Renal cortex interstitium (tissue), 11 donors: Measurements from ENCODE around the gene DNAJC5. TPM values are rescaled to one million over a fixed set of nuclear protein-coding genes. Genes with fewer than 3 reads are reported as not detected.

Experiments used
- DNase-seq, 11 donors: peaks; one replicate each; pipeline ENCODE4 v3.0.0-alpha.2; 2013; ENCODE audit warnings: low read depth in 9 of 11, low spot score in 4 of 11; ENCODE audit errors: extremely low read depth in 1 of 11
- polyA plus RNA-seq, 3 donors: library from polyadenylated mRNA; unstranded; fragments of 120-200 nt; gene quantifications; one replicate each; pipeline ENCODE4 v1.2.1, GENCODE V29; 2013; ENCODE audit not compliant: insufficient read length in 3 of 3

The DNAJC5 gene
- polyA plus RNA-seq, 3 donors, result 26.2 to 33.0 (median 31.4) TPM

GRCh38 chr20:63944078-63944941 is 49.4 kb downstream of the DNAJC5 start:
- DNase-seq, result no peak

DNA sequence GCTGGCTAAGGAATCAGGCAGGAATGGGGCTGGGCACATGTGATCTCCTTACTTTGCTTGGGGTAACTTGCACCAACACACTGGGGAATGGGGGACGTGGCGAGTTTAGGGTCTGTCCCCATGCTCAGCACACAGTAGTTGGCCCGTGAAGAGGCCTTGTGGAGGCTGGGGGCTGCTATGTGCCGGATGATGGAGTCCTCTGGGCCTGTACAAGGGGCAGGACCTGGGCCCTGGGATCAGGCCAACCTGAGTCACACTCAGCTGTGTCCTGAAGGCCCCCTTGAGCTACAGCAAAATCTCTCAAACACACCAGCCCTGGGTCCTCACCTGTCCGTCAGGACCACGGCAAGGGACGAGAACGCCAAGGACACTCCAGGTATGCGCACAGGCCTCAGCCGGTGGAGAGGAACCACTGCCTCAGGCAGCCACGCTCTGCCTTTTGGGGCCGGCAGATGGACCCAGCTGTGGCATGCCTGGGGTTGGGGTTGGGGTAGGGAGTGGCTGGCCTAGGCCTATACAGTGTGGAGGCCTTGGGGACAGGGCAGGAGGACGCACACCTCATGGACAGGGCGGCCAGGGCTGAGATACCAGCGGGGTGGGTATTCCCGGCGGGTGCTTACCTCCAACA is 50.2 kb downstream of the DNAJC5 start:
- no peak for DNase-seq

DNA sequence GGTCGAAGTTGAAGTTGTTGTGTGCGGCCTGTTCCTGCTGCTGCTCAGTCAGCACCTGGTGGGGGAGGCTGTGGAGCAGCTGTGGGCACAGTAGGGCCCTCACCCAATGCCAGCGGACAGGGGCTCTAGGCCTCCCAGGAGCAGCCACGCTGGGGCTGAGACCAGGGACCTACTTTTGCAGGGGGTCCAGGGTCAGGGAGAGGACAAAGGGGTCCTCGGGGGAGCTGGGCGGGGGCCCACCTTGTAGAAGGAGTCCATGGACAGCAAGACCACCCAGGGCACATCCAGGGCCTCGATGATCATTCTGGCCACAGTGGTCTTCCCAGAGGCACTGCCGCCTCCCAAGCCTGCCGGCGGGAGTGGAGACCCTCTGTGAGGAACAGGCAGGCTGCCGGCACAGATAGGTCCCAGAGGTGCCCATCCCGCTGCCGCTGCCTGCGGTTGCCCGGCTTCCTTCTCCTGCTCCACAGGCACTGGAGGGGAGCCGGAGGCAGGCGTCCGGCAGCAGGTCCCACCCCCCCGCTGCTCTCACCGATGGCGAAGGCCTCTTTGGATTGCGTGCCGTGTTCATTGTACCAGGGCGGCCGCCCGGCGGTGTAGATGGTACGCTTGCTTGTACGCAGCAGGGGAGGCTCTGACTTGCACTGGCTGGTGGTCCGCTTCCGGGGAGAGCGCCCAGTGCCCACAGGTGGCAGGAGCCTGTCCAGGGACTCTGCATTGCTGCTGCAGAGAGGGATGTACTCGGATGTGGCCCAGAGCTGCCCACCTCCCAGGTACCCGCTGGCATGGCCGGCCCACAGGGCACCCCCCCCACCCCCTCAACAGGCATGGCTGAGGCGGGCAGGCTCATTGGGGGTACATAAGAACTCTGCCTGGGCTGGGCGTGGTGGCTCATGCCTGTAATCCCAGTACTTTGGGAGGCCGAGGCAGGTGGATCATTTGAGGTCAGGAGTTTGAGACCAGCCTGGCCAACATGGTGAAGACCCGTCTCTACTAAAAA is 51.3 kb downstream of the DNAJC5 start:
- no peak for DNase-seq

GRCh38 chr20:63946986-63947637 is 52.2 kb downstream of the DNAJC5 start:
- no peak for DNase-seq

DNA sequence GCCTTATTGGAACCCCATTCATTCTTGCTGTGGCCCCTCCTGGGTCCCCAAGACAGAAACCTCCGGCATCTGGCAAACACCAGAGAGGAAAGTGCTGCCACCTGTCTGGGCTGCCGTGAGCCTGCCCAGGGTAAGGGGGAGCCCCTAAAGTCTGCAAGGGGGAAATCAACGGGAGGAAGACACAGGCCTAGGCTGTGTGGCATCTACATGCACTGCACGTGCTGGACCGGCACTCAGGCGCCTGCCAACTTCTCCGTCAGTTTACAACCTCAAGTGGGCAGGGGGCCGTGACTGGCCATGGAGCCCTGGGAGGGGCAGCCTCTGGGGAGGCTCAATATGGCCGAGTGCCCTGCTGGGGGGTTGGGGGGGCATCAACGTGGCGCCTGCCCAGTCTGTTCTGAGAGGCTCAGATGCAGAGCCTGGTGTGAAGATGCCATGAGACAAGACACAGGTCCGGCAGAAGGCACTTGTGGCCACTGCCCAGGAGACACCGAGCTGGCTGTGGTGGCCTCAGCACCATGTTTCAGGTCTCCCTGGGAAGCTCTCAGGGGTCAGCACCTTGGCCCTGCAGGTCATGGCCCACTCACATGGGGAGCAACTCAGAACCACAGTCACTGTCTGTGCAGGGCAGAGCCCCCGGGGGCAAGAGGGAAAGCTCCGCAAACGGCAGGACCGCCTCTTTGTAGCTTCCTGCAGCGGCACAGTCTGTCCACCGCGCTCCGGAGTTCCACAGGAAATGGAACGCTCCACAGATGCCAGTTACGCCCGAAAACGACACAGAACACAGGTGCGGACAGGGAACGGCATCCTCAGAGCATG is 52.9 kb downstream of the DNAJC5 start:
- DNase-seq, result no peak

DNA sequence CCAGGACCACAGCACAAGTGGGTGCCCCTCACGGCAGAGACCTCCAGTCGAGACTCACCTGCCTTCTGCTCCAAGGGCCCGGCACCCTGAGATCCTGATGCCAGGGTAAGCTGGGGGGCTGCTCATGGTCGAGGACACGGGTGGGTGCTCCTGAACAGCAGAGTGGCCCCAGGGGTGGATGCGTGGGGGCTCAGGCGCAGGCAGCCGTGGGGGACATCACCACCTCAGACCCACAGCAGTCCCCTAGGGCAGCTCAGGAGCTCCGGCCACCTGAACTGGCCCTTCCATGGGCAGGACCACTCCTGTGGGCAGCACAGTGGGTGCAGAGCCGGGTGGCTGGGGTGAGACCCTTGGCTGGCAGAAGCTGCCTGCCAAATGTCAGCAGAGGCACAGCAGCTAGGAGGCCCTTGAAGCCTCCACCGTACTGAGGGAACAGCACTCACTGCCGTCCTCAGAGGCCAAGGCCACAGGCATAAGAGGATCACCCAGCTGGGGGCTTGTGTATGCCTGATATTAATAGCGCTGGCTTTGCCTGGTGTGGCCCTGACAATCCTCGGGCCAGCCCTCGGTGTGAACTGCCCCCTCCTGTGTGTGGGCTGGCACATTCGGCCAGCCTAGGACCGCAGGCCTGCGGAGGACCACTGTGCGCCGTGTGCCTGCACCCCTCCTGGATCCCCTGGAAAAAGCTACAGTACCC is 55.9 kb downstream of the DNAJC5 start:
- no peak for DNase-seq

GRCh38 chr20:63951398-63952209 is 56.7 kb downstream of the DNAJC5 start:
- DNase-seq, result no peak

- no peak for DNase-seq
Observed at GRCh38 chr20:63952210-63952535, 57.2 kb downstream of the DNAJC5 start.

GRCh38 chr20:63952769-63953168 is 57.8 kb downstream of the DNAJC5 start:
- no peak for DNase-seq

GRCh38 chr20:63953764-63954429 is 59.0 kb downstream of the DNAJC5 start:
- no peak for DNase-seq

DNA sequence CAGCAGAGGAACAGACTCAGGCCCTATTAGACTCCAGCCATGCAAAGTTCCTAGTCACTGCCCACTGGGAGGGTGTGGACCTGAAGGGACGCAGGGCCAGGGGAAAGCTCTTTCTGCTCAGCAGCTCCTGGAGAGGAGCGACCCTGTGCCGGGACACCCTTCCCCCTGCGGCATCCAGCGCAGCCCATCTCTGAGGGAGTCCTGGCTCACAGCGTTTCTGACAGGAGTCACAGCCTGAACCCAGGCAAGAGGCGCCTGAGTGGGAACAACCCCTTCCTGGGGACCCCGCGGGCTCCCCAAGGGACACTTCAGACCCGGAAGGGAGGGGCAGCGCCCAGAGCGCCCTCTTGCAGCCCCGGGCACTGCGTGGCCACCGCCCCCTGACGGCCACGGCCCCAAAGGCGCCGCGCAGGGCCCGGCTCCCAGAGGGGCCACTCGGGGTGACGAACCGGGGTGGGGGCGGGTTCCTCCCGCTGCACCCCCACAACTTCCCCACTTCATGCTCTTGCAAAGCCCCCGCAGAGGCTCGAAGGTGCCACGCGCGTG is 60.4 kb downstream of the DNAJC5 start:
- no peak for DNase-seq

GRCh38 chr20:63955827-63956663 is 61.1 kb downstream of the DNAJC5 start, which contains the start of gene UCKL1:
TSS of gene UCKL1 (minus strand) at chr20:63956416. CDS start at chr20:63956372, 44 bp downstream.
- peak in 9 of 11 donors; percentile 73 to 91 (median 84) for DNase-seq

DNA sequence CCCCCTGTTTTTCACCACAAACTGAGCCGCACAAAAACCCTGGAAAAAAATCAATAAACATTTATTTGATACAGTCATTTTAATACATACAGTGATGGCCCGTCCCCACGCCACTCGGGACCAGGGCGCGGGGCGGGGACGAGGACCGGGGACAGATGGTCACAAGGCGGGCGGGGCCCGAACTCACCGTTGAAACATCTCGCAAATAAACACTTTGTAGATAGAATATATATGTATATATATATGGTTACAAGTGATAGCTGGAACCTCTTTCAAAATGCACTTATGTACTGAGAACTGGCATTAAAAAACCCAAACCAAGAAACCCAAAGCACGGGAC is 61.7 kb downstream of the DNAJC5 start:
- no peak for DNase-seq

DNA sequence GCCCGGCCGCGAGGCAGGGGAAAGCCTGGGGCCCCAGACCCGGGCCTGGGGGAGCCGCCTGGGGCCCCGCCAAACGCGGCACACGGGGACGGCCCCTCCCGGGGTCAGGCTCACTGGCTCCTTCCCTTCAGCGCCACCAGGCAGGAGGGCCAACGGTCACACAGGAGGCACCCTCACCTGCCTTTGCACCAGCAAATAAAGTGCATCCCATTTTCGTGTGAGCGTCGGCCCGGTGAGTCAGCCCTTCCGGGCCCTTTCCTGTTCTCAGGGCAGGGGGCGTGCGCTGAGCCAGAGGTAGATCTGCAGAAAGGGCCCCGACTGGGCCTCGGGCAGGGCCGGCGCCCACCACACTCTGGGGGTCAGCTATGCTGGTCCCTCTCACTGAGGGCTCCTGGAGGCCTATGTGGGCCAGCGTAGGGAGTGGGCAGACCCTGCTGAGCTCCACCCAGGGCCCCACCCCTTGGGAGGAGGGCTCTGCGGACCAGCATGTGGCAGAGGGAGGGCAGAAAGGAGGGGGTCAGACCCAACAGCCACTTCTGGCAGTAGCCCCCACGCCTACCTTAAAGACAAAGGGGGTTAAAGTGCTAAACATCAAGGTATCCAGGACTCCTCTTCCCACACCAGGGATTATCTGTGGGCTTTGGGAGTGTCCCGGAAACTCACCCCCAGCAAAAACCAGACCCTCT is 62.2 kb downstream of the DNAJC5 start:
- DNase-seq, result no peak
